HTR-8/SVneo (cell line): ENCODE results near the gene ZSCAN31.
"Not testable (repeated sequence)": the region's sequence is repeated elsewhere in the genome, so short reads cannot be mapped to it uniquely, and the experiment has no call there.

Source experiments
- DNase-seq: peaks from one replicate; pipeline ENCODE4 v3.0.0; 2011; ENCODE audit warnings: low spot score, mixed read lengths; ENCODE audit not compliant: insufficient read length
- FAIRE-seq: peaks from 2 replicates; lab custom pipeline; 2011; peaks lifted over from hg19 to GRCh38; lab: Jason Lieb, UNC

ZSCAN31 gene

GRCh38 chr6:28326371-28326948, 9.5 kb downstream of the ZSCAN31 start:
- no peak for DNase-seq
- FAIRE-seq: no peak

- FAIRE-seq (no peak), DNase-seq (no peak)
These were observed 12.0 kb downstream of the ZSCAN31 start for GRCh38 chr6:28323813-28324424.

- no peak for FAIRE-seq
These were observed 13.3 kb downstream of the ZSCAN31 start for GRCh38 chr6:28322661-28323060.

GRCh38 chr6:28317866-28318265, 18.1 kb downstream of the ZSCAN31 start:
- FAIRE-seq, DNase-seq: not testable (repeated sequence)

More at GRCh38 chr6:28322661-28323060, 13.3 kb downstream of the ZSCAN31 start:
- no peak for DNase-seq

GRCh38 chr6:28315628-28316027, 20.3 kb downstream of the ZSCAN31 start:
- FAIRE-seq (no peak), DNase-seq (no peak)

GRCh38 chr6:28312939-28313338, 23.0 kb downstream of the ZSCAN31 start:
- FAIRE-seq (no peak), DNase-seq (no peak)

GRCh38 chr6:28311139-28311823, 24.7 kb downstream of the ZSCAN31 start:
- FAIRE-seq: no peak
- DNase-seq: no peak

GRCh38 chr6:28306363-28306762, 29.6 kb downstream of the ZSCAN31 start:
- DNase-seq, FAIRE-seq: not testable (repeated sequence)

GRCh38 chr6:28303570-28303969, 32.4 kb downstream of the ZSCAN31 start:
- no peak for FAIRE-seq
- no peak for DNase-seq

- no peak for DNase-seq
- FAIRE-seq: no peak
These were observed 39.4 kb downstream of the ZSCAN31 start for GRCh38 chr6:28296520-28297060.

GRCh38 chr6:28295326-28295725, 40.6 kb downstream of the ZSCAN31 start:
- FAIRE-seq (no peak), DNase-seq (no peak)

GRCh38 chr6:28291573-28291972, 44.4 kb downstream of the ZSCAN31 start:
- DNase-seq (no peak), FAIRE-seq (no peak)

- no peak for FAIRE-seq
- no peak for DNase-seq
These were observed 53.0 kb downstream of the ZSCAN31 start for GRCh38 chr6:28282926-28283325.

- DNase-seq: peak; percentile 72
- no peak for FAIRE-seq
These were observed 54.5 kb downstream of the ZSCAN31 start, which contains the start of gene PGBD1 for GRCh38 chr6:28281288-28282064. PGBD1 (plus strand) TSS chr6:28281572; CDS start chr6:28283814, 2,242 bp downstream.

GRCh38 chr6:28280595-28281287, 55.2 kb downstream of the ZSCAN31 start:
- DNase-seq: no peak

GRCh38 chr6:28277746-28278145, 58.2 kb downstream of the ZSCAN31 start:
- FAIRE-seq (no peak), DNase-seq (no peak)

More at GRCh38 chr6:28280595-28281287, 55.2 kb downstream of the ZSCAN31 start:
- FAIRE-seq: no peak

GRCh38 chr6:28274888-28275287, 61.1 kb downstream of the ZSCAN31 start:
- DNase-seq (no peak), FAIRE-seq (no peak)
